Mucosa of rectum (tissue), 2 donors: ENCODE measurements around the gene NR2F1-AS1.
"Not testable (repeated sequence)": the region's sequence is repeated elsewhere in the genome, so short reads cannot be mapped to it uniquely, and the experiment has no call there.

Experiments used
- H3K27ac ChIP-seq, 2 donors: one replicate each; pipeline ENCODE4 v1.7.0; 2013; ENCODE audit warnings: inconsistent platforms in 2 of 2, low read depth in 2 of 2, low read length in 2 of 2
- H3K27me3 ChIP-seq, 2 donors: one replicate each; pipeline ENCODE4 v1.7.0; 2013; ENCODE audit warnings: low read length in 2 of 2; ENCODE audit not compliant: control insufficient read depth in 2 of 2, insufficient read depth in 2 of 2
- H3K36me3 ChIP-seq, 2 donors: one replicate each; pipeline ENCODE4 v1.7.0; 2013; ENCODE audit warnings: low read length in 2 of 2; ENCODE audit not compliant: control insufficient read depth in 2 of 2, insufficient read depth in 2 of 2
- H3K4me1 ChIP-seq, 2 donors: one replicate each; pipeline ENCODE4 v1.7.0; 2013; ENCODE audit warnings: low read length in 2 of 2, mild to moderate bottlenecking in 1 of 2; ENCODE audit not compliant: control insufficient read depth in 2 of 2, insufficient read depth in 2 of 2
- H3K4me3 ChIP-seq, 2 donors: one replicate each; pipeline ENCODE4 v1.7.0; 2013; ENCODE audit warnings: low read length in 2 of 2
- H3K9ac ChIP-seq, 2 donors: one replicate each; pipeline ENCODE4 v1.7.0; 2013; ENCODE audit warnings: low read length in 2 of 2, low read depth in 1 of 2, mild to moderate bottlenecking in 1 of 2
- H3K9me3 ChIP-seq, 2 donors: one replicate each; pipeline ENCODE4 v1.7.0; 2013; ENCODE audit warnings: low read length in 2 of 2; ENCODE audit not compliant: control insufficient read depth in 2 of 2
- donor health status: healthy.
- donor health status: Normal muscosa, but diverticular disease.

NR2F1-AS1 gene

DNA sequence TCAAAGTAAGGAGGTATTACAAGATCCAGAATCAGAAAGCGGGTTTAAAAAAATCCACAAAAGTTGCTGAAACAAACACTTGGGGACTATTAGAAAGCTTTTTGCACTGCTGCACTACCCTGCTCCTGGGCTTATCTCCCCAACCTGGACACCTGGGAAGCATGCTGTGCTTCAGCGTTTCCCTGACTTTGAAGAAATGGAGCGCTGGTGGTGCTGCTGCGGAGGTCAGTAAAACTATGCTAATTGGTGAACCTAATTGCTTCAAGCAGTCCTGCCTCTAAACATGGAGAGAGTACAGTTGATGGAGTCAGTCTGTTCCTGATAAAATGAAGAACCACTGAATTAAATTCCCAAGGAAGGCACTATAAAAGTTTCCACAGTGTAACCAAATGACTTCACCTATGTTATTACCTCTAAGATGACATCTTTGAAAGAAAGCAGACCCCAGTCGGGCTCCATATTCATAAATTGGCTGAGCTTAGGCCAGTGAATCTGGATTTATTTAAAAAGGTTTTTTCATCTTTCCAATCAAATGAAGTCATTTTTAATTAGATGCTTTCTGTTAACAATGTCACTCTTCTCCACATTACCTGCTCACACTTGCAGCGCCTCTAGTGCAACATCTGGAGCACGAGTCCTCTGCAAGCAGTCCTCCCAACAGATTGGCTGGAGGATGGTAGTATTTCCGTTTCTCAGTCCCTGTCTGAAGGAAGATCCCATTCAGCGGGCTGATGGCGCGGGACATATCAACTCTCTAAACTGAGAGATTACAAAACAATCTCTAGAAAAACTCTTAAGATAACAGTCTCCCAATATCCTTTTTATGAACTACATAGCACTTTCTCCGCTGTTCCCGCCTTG lies 11.5 kb downstream of the NR2F1-AS1 start:
- Histone ChIP-seq H3K4me3 (no peak overlapping the region), H3K9me3 (peaks cover 0 to 2% of the 10 kb centered on the region in 2 donors), H3K4me1 (no peaks in the 10 kb centered on the region), H3K9ac (no peak overlapping the region), H3K36me3 (no peaks in the 10 kb centered on the region), H3K27me3 (peaks cover 22 to 30% of the 10 kb centered on the region in 2 donors), H3K27ac (no peak overlapping the region)

DNA sequence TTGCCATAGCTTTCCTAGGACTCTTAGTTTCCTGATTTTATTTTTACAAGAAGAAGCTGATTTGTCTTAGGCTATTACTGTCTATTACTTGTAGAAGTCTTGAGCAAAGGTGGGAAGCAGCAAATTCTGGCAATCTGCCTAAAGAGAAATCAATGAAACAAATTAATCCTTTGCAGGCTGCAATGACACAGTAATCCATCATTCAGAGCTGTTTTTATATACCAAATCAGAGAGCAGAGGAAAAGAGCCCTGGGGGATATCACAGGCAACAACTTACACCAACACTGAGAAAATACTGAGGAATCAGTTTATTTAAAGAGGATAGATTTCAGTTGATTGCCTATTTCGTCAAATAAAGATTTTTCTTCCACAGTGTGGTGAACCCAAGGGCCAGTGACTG lies 13.6 kb downstream of the NR2F1-AS1 start:
- no peak overlapping the region for H3K9ac ChIP-seq
- H3K27me3 ChIP-seq: peaks cover 14% of the 10 kb centered on the region in 2 donors
- H3K9me3 ChIP-seq: peaks cover 0 to 2% of the 10 kb centered on the region in 2 donors
- no peaks in the 10 kb centered on the region for H3K4me1 ChIP-seq
- no peak overlapping the region for H3K4me3 ChIP-seq
- H3K36me3 ChIP-seq: no peaks in the 10 kb centered on the region
- no peak overlapping the region for H3K27ac ChIP-seq

DNA sequence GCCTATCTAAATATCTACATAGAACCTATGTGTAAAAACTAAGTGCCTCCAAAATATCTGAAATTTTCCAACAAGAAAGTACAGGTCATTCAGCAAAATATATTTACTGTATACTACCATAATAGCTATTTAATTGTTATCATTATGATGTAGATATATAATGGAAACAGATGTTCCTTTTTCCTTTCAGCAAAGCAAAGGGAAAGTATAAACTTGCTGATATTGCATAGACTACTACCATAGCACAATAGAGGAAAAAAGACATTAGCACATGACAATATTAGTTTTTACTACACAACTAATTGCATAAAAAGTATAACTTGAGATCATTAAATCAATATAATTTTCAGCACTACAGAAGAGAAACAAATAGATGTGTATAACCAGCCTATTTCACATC lies 14.9 kb downstream of the NR2F1-AS1 start:
- Histone ChIP-seq H3K36me3 (no peaks in the 10 kb centered on the region), H3K4me1 (no peaks in the 10 kb centered on the region), H3K4me3 (no peak overlapping the region), H3K27ac (no peak overlapping the region), H3K9me3 (no peaks in the 10 kb centered on the region), H3K27me3 (peaks cover under 1 to 5% of the 10 kb centered on the region in 2 donors), H3K9ac (no peak overlapping the region)

DNA sequence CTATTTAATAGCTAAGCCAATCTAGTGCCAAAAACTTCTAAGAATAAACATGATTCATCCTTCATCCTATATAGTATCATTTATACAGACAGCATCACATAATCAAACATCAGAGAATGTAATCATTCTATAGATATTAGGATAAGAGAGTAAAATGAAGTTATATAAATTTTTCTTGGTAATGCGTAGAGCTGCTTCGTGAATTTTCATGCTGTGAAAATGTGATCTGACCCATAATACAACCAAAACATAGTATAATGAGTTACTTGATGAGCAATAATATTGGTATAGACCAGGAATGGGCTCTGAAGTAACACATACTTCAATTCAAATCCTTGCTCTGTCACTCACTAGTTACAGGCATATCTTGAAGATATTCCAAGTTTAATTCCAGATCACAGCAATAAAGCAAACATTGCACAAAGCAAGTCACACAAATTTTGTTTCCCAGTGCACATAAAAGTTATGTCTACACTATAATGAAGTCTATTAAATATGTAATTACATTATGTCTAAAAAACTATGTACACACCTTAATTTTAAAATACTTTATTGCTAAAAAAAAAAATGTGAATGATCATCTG lies 23.9 kb downstream of the NR2F1-AS1 start:
- Histone ChIP-seq H3K9ac (no peak overlapping the region), H3K27ac (no peak overlapping the region), H3K36me3 (no peaks in the 10 kb centered on the region), H3K4me1 (no peaks in the 10 kb centered on the region), H3K4me3 (no peak overlapping the region), H3K9me3 (no peaks in the 10 kb centered on the region), H3K27me3 (no peaks in the 10 kb centered on the region)

DNA sequence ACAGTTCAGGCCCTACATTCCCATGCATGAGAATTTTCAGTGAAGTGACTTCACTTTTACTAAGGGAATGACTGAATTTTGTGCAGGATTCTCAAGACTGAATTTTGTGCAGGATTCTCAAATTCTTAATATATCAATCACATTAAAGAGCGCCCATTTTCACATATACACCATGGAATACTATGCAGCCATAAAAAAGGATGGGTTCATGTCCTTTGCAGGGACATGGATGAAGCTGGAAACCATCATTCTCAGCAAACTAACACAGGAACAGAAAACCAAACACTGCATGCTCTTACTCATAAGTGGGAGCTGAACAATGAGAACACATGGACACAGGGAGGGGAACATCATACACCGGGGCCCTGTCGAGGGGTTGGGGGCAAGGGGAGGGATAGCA lies 31.4 kb downstream of the NR2F1-AS1 start:
- H3K27ac ChIP-seq, H3K27me3 ChIP-seq, H3K9me3 ChIP-seq, H3K36me3 ChIP-seq, H3K4me3 ChIP-seq, H3K4me1 ChIP-seq, H3K9ac ChIP-seq: not testable (repeated sequence)

DNA sequence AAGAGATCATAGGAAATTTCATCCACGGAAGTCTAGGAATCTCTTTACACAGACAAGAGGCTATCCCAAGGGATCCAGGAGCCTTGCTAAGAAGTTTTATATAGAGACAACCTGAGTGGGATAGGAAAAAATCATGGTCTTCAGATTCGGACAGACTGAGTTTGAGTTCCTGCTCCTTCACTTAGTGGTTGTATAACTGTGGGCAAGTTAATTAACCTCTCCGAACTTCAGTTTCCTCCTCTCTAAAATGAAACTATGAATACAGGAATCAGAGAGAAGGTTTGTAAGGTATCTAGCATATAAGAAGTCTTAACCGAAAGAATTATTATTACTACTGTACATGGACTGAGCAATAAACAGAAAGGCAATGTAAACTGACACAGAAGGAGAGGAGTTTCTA lies 35.1 kb downstream of the NR2F1-AS1 start:
- H3K9ac ChIP-seq: no peak overlapping the region

DNA sequence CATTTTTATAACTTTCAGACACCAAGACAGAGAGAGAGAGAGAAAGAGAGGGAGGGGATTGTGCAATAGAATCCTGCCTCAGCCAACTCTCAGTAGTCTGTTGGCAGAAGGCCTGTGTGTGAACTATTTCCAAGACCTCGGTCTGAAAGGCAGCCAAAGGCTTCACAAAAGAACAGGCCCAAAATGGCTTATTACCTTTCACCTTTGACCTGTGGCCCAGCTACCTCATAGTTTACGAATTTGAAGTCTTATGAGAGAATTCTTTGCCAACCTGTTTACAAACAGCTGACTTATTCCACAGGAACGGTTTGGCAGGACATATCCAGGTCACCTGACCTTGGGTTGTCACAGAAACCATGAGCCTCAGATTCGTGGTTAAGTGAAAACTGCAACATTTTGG lies 48.6 kb downstream of the NR2F1-AS1 start:
- Histone ChIP-seq H3K36me3 (no peaks in the 10 kb centered on the region), H3K4me3 (no peak overlapping the region), H3K4me1 (no peaks in the 10 kb centered on the region)

More for the DNA sequence above, 35.1 kb downstream of the NR2F1-AS1 start:
- Histone ChIP-seq H3K27ac (no peak overlapping the region), H3K27me3 (no peaks in the 10 kb centered on the region), H3K9me3 (no peaks in the 10 kb centered on the region), H3K4me3 (no peak overlapping the region), H3K36me3 (no peaks in the 10 kb centered on the region), H3K4me1 (no peaks in the 10 kb centered on the region)

DNA sequence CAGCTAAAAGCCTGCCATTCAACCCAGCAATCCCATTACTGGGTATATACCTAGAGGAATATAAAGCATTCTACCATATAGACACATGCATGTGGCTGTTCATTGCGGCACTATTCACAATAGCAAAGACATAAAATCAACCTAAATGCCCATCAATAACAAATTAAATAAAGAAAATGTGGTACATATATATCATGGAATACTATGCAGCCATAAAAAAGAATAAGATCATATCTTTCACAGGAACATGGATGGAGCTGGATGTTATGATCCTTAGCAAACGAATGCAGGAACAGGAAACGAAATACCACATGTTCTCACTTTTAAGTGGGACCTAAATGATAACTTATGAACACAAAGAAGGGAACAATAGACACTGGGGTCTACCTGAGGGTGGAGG lies 59.2 kb downstream of the NR2F1-AS1 start:
- not testable (repeated sequence) for H3K4me1 ChIP-seq, H3K9ac ChIP-seq, H3K36me3 ChIP-seq, H3K27ac ChIP-seq, H3K27me3 ChIP-seq, H3K9me3 ChIP-seq, H3K4me3 ChIP-seq

More for the DNA sequence above, 48.6 kb downstream of the NR2F1-AS1 start:
- no peak overlapping the region for H3K9ac ChIP-seq
- no peak overlapping the region for H3K27ac ChIP-seq
- no peaks in the 10 kb centered on the region for H3K27me3 ChIP-seq
- no peaks in the 10 kb centered on the region for H3K9me3 ChIP-seq

DNA sequence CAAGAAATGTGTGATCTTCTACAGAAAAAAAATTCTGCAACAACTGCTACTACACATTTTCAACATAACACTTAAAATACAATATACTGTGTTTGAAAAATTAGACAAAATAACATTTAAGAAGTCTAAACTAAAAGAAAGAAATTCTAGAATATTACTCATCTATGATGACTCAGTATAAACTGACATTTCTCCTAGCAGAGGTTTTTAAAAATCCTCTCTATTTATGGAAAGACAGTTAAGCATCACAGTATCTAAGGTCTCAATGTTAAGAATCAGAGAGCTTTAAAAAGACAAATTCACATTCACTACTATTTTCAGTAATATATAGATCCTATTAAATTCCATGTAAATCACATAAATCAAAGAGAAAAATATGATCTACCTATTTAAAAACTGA lies 61.3 kb downstream of the NR2F1-AS1 start:
- no peak overlapping the region for H3K27ac ChIP-seq
- no peaks in the 10 kb centered on the region for H3K36me3 ChIP-seq
- no peaks in the 10 kb centered on the region for H3K9me3 ChIP-seq
- no peak overlapping the region for H3K4me3 ChIP-seq
- H3K27me3 ChIP-seq: no peaks in the 10 kb centered on the region
- no peak overlapping the region for H3K9ac ChIP-seq
- H3K4me1 ChIP-seq: no peaks in the 10 kb centered on the region

DNA sequence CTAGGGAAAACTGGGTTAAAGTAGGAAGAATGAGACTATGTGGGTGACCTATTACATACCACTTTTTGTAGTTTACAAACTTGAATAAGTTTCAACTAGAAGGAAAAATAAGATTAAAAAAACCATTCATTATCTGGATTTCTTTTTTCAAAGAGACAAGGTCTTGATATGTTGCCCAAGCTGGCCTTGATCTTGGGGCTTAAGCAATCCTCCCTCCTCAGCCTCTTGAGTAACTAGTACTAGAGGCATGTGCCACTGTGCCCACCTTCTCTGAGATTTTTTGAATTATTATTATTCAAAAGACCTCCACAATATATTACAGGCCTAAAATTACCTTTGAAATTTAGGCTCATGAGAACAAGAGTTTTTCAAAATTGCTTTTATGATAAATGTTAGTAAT lies 63.2 kb downstream of the NR2F1-AS1 start:
- no peaks in the 10 kb centered on the region for H3K9me3 ChIP-seq
- no peaks in the 10 kb centered on the region for H3K4me1 ChIP-seq
- H3K36me3 ChIP-seq: no peaks in the 10 kb centered on the region
- no peak overlapping the region for H3K27ac ChIP-seq
- H3K9ac ChIP-seq: no peak overlapping the region
- no peak overlapping the region for H3K4me3 ChIP-seq
- no peaks in the 10 kb centered on the region for H3K27me3 ChIP-seq
